HG03520 (cell line): ENCODE measurements around the gene DNAJC11.
A peak's percentile ranks its signal among the peaks of the same experiment; 100 is the strongest.
"Not testable (repeated sequence)": the region's sequence is repeated elsewhere in the genome, so short reads cannot be mapped to it uniquely, and the experiment has no call there.

ENCODE experiments used
- ATAC-seq: cut with Tn5 transposase; IDR thresholded peaks from one replicate; pipeline ENCODE4 v1.9.1; 2021; ENCODE audit warnings: mild to moderate bottlenecking, moderate library complexity; ENCODE audit not compliant: unreplicated experiment

The DNAJC11 gene

GRCh38 chr1:6601923-6602668 is 99.5 kb downstream of the DNAJC11 start:
- ATAC-seq: peak; percentile 27

- peak; percentile 26 for ATAC-seq
Observed at GRCh38 chr1:6601049-6601922, 100.3 kb downstream of the DNAJC11 start.

- ATAC-seq: no peak
Observed at GRCh38 chr1:6600410-6601048, 101.1 kb downstream of the DNAJC11 start.

- not testable (repeated sequence) for ATAC-seq
Observed at GRCh38 chr1:6599991-6600390, 101.6 kb downstream of the DNAJC11 start.

GRCh38 chr1:6599141-6599975 is 102.3 kb downstream of the DNAJC11 start:
- no peak for ATAC-seq

- ATAC-seq: no peak
Observed at GRCh38 chr1:6597777-6598131, 103.9 kb downstream of the DNAJC11 start.

GRCh38 chr1:6596886-6597776 is 104.5 kb downstream of the DNAJC11 start:
- ATAC-seq: no peak

GRCh38 chr1:6596351-6596750 is 105.3 kb downstream of the DNAJC11 start:
- ATAC-seq: no peak

GRCh38 chr1:6594977-6595740 is 106.5 kb downstream of the DNAJC11 start:
- ATAC-seq: no peak

GRCh38 chr1:6593810-6594209 is 107.8 kb downstream of the DNAJC11 start:
- no peak for ATAC-seq

GRCh38 chr1:6592865-6593593 is 108.6 kb downstream of the DNAJC11 start:
- no peak for ATAC-seq

GRCh38 chr1:6592441-6592840 is 109.2 kb downstream of the DNAJC11 start:
- no peak for ATAC-seq

GRCh38 chr1:6591644-6592043 is 110.0 kb downstream of the DNAJC11 start:
- no peak for ATAC-seq

- ATAC-seq: no peak
Observed at GRCh38 chr1:6591222-6591621, 110.4 kb downstream of the DNAJC11 start.

GRCh38 chr1:6590046-6590445 is 111.6 kb downstream of the DNAJC11 start:
- no peak for ATAC-seq

GRCh38 chr1:6588893-6589520 is 112.6 kb downstream of the DNAJC11 start:
- no peak for ATAC-seq

GRCh38 chr1:6588128-6588892 is 113.3 kb downstream of the DNAJC11 start:
- no peak for ATAC-seq
